Common myeloid progenitor, CD34-positive (primary cell): ENCODE measurements around the gene GDF2.

ENCODE experiments used
- CTCF ChIA-PET: fragments of 350-600 bp; sonication (Branson Sonifier 250); formaldehyde crosslinking; loops from one replicate; lab custom pipeline; 2021; ENCODE audit warnings: antibody characterized with exemption; lab: Charles Lee
- POLR2A ChIA-PET: fragments of 350-600 bp; sonication (Branson Sonifier 250); formaldehyde crosslinking; loops from one replicate; lab custom pipeline; 2021; ENCODE audit warnings: antibody characterized with exemption; lab: Charles Lee
- DNase-seq, 3 donors: peaks; one replicate each; pipeline versions ENCODE4 v3.0.0 to v3.0.0-alpha.2; 2013
- H3K27ac ChIP-seq, 2 experiments: 1 replicate in 1 of 2; 2 replicates in 1 of 2; pipeline ENCODE4 v1.7.0; 2013; ENCODE audit warnings: inconsistent platforms in 2 of 2, low read length in 2 of 2, mild to moderate bottlenecking in 2 of 2, low read depth in 1 of 2, moderate library complexity in 1 of 2; ENCODE audit not compliant: severe bottlenecking in 2 of 2, insufficient read depth in 1 of 2, poor library complexity in 1 of 2
- H3K27me3 ChIP-seq, 5 experiments: replicated peaks in 2 of 5; 1 replicate in 3 of 5; 2 replicates in 2 of 5; pipeline versions ENCODE4 v1.6.1 to v1.7.0; 2013; ENCODE audit warnings: low read length in 4 of 5, mild to moderate bottlenecking in 2 of 5, moderate library complexity in 2 of 5, inconsistent platforms in 1 of 5; ENCODE audit not compliant: insufficient read depth in 5 of 5, control insufficient read depth in 4 of 5
- H3K36me3 ChIP-seq, 4 experiments: 1 replicate in 2 of 4; 2 replicates in 2 of 4; pipeline versions ENCODE4 v1.6.1 to v1.7.0; 2013; ENCODE audit warnings: low read length in 3 of 4, control low read depth in 1 of 4, mild to moderate bottlenecking in 1 of 4; ENCODE audit not compliant: control insufficient read depth in 4 of 4, insufficient read depth in 4 of 4
- H3K4me1 ChIP-seq, 4 experiments: 1 replicate in 3 of 4; 2 replicates in 1 of 4; pipeline versions ENCODE4 v1.6.1 to v1.7.1; 2013; ENCODE audit warnings: low read length in 3 of 4, mild to moderate bottlenecking in 3 of 4, control low read depth in 1 of 4, inconsistent platforms in 1 of 4, moderate library complexity in 1 of 4; ENCODE audit not compliant: control insufficient read depth in 4 of 4, insufficient read depth in 4 of 4; ENCODE audit errors: control extremely low read depth in 1 of 4
- H3K4me3 ChIP-seq, 7 experiments: 1 replicate in 4 of 7; 2 replicates in 3 of 7; pipeline versions ENCODE4 v1.5.1 to v1.7.0; 2013; ENCODE audit warnings: mild to moderate bottlenecking in 7 of 7, low read length in 6 of 7, moderate library complexity in 6 of 7, inconsistent platforms in 2 of 7, low read depth in 2 of 7, control low read depth in 1 of 7; ENCODE audit not compliant: insufficient read depth in 4 of 7, control insufficient read depth in 1 of 7; ENCODE audit errors: extremely low read depth in 1 of 7
- H3K9me3 ChIP-seq, 5 experiments: 1 replicate in 4 of 5; 2 replicates in 1 of 5; pipeline versions ENCODE4 v1.6.1 to v1.7.1; 2013; ENCODE audit warnings: low read length in 4 of 5, mild to moderate bottlenecking in 2 of 5, inconsistent platforms in 1 of 5, low read depth in 1 of 5, moderate library complexity in 1 of 5; ENCODE audit not compliant: control insufficient read depth in 4 of 5, insufficient read depth in 2 of 5; ENCODE audit errors: control extremely low read depth in 1 of 5
- WGBS: methylation state at CpG from one replicate; pipeline ENCODE4 v1.1.5; 2013; ENCODE audit not compliant: insufficient coverage; 5-methylcytosine and 5-hydroxymethylcytosine counted together

GDF2 gene

DNA sequence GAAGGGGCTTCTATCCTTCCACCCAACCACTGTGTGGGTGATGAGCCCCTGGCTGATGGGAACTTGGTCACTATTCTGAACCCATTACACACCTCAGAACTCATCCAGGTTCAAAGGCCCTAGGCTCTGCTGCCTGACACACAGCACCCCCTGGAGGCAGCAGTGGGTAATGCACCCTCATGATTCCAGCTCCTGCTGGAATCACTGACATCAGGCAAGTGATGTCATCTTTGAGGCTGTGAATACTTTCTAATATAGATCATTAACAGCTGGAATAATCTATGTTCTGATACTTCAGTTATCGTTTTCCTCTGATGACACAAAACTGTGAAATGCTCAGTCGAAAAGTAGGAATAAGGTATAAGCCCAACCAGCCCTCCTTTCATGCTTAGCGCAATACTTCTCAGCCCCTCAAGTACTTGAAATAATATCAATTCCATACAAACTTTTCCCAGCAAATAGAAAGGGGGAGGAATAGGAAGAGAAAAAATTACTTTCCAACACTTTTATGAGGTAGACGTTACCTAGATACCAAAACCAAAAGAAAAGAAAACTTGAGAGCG, 18.4 kb downstream of the GDF2 start:
- DNase-seq: peak; percentile 60 to 75 (median 74)

DNA sequence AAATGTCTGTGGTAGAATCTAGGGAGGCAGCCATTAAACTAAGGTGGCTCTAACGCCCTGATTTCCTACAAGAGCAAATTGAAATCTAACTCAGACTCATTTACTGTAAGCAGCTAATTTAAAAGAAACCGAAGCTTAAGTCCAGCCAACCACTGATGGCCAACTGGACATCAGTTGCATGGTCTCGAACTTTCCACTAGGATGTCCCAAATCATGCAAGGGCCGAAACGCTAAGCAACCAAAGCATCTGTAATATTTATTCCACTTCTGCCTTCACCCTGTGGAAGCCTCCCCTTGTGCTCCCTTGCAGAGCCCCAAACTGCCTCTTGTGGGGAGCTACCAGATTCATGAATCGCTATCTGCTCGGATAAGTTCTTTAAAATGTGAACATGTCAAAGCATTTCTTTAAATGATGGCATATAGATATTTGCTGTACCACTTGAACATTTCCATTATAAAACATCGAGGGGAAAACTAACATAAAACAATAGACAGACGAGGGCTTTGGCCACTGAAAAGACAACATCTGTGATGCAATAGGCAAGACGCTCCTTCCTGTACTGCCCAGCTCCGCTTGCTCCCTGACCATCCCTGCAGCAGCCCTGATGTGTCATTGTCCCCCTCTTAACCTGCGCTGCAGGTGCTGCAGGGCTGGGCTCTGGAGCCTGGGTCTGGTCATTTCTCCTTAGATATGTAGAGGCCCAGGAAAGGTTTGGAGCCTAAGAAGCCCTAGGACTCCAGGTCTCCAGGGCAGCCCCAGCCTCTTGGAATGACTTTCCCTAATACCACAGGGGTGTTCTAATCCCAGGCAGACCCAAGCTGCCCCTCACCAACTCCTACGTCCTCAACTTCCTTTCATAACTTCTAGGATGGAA, 23.0 kb downstream of the GDF2 start:
- DNase-seq: no peak
- H3K27ac ChIP-seq: no peak overlapping the region
- ChIA-PET CTCF (no interaction called here), POLR2A (no interaction called here)
- H3K4me3 ChIP-seq: no peak overlapping the region
- H3K27me3 ChIP-seq: peaks cover 0 to 2% (median 0%) of the 10 kb centered on the region in 5 experiments
- H3K36me3 ChIP-seq: no peaks in the 10 kb centered on the region
- no peaks in the 10 kb centered on the region for H3K9me3 ChIP-seq
- 96% methylated on average over 10 of the region's 13 CpGs for WGBS
- H3K4me1 ChIP-seq: peaks cover 0 to 3% (median 2%) of the 10 kb centered on the region in 4 experiments

More for the DNA sequence above, 18.4 kb downstream of the GDF2 start:
- Histone ChIP-seq H3K27ac (no peak overlapping the region), H3K27me3 (peaks cover 0 to under 1% (median 0%) of the 10 kb centered on the region in 5 experiments), H3K9me3 (no peaks in the 10 kb centered on the region), H3K4me3 (peak overlapping the region in 1 of 7 experiments; percentile 39), H3K4me1 (peaks cover 0 to 11% (median 10%) of the 10 kb centered on the region in 4 experiments), H3K36me3 (no peaks in the 10 kb centered on the region)
- CTCF ChIA-PET: interaction anchor here (0.8 to 1.7 kb wide), 6 partner anchors 12 to 316 kb away, joined by 3 to 6 read pairs (median 4); no protein-coding TSS in a partner anchor
- no CpG with 5 or more reads among the region's 5 CpGs for WGBS
- POLR2A ChIA-PET: no interaction called here

- H3K27ac ChIP-seq: no peak overlapping the region
- H3K4me1 ChIP-seq: no peaks in the 10 kb centered on the region
- no peak for DNase-seq
- CTCF ChIA-PET: interaction anchor here (1.0 to 1.7 kb wide), 2 partner anchors 14 to 352 kb away, joined by 3 to 5 read pairs; no protein-coding TSS in a partner anchor
- H3K9me3 ChIP-seq: no peaks in the 10 kb centered on the region
- H3K4me3 ChIP-seq: no peak overlapping the region
- 96% methylated on average over 9 of the region's 13 CpGs for WGBS
- POLR2A ChIA-PET: no interaction called here
- peaks cover 0 to 2% (median 0%) of the 10 kb centered on the region in 5 experiments for H3K27me3 ChIP-seq
- H3K36me3 ChIP-seq: no peaks in the 10 kb centered on the region
Observed at GRCh38 chr10:47346581-47347302, 24.5 kb downstream of the GDF2 start.

DNA sequence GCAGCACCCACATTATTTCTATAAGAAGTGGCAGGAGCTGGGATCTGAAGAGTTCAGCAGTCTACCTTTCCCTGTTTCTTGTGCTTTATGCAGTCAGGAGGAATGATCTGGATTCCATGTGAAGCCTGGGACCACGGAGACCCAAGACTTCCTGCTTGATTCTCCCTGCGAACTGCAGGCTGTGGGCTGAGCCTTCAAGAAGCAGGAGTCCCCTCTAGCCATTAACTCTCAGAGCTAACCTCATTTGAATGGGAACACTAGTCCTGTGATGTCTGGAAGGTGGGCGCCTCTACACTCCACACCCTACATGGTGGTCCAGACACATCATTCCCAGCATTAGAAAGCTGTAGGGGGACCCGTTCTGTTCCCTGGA, 25.0 kb downstream of the GDF2 start:
- POLR2A ChIA-PET: no interaction called here
- Histone ChIP-seq H3K27ac (no peak overlapping the region), H3K9me3 (no peaks in the 10 kb centered on the region), H3K4me1 (no peaks in the 10 kb centered on the region), H3K4me3 (no peak overlapping the region), H3K27me3 (peaks cover 0 to 2% (median 0%) of the 10 kb centered on the region in 5 experiments), H3K36me3 (no peaks in the 10 kb centered on the region)
- WGBS: 96% methylated on average over 3 of the region's 4 CpGs
- no peak for DNase-seq
- CTCF ChIA-PET: interaction anchor here (1.7 kb wide), 1 partner anchor 13 kb away, joined by 5 read pairs; no protein-coding TSS in a partner anchor

DNA sequence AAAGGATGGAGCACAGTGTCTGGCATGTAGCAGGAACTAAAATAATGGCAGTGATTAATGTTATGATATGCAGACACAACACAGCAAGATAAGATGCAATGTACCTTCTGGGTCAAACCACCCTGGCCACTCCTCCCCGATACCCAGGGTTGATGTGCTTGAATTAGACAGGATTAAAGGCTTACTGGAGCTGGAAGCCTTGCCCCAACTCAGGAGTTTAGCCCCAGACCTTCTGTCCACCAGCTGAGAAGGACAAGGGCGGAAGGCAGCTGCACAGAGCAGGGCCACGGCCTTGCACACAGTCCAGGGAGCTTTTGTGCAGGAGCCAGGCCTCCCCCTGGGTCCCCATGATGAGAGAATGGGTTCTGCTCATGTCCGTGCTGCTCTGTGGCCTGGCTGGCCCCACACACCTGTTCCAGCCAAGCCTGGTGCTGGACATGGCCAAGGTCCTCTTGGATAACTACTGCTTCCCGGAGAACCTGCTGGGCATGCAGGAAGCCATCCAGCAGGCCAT, 25.9 kb downstream of the GDF2 start, which contains the start of gene RBP3:
Gene RBP3, plus strand, starts transcription at position 226 of the 514 bp plus-strand sequence. Its CDS starts 122 bp downstream, at position 348.
- Histone ChIP-seq H3K27me3 (peaks cover 0 to 2% (median 0%) of the 10 kb centered on the region in 5 experiments), H3K4me3 (no peak within 1 kb of the TSS), H3K36me3 (no peaks in the 10 kb centered on the region), H3K27ac (no peak within 1 kb of the TSS), H3K9me3 (no peaks in the 10 kb centered on the region), H3K4me1 (no peaks in the 10 kb centered on the region)
- no peak for DNase-seq
- 97% methylated on average over 4 of the region's 5 CpGs for whole genome bisulfite sequencing
- POLR2A ChIA-PET: no interaction called here
- CTCF ChIA-PET: interaction anchor here (1.7 kb wide), 1 partner anchor 12 kb away, joined by 5 read pairs; no protein-coding TSS in a partner anchor

GRCh38 chr10:47348661-47349470, 26.6 kb downstream of the GDF2 start:
- no peaks in the 10 kb centered on the region for H3K36me3 ChIP-seq
- no peak overlapping the region for H3K27ac ChIP-seq
- H3K4me3 ChIP-seq: no peak overlapping the region
- 94% methylated on average over 33 of the region's 36 CpGs for WGBS
- peaks cover 0 to 2% (median 0%) of the 10 kb centered on the region in 5 experiments for H3K27me3 ChIP-seq
- ChIA-PET CTCF (interaction anchor here (1.7 kb wide), 1 partner anchor 12 kb away, joined by 5 read pairs; no protein-coding TSS in a partner anchor), POLR2A (no interaction called here)
- H3K9me3 ChIP-seq: no peaks in the 10 kb centered on the region
- H3K4me1 ChIP-seq: no peaks in the 10 kb centered on the region
- DNase-seq: no peak
